Glomerular endothelial cell (primary cell): ENCODE measurements around the gene ZFPL1. TPM values are rescaled to one million over a fixed set of nuclear protein-coding genes. Genes with fewer than 3 reads are reported as not detected.

Source experiments
- total RNA-seq: library from RNA; depleted of rRNA; stranded (reverse); fragments of >200 nt; gene quantifications from 2 replicates; pipeline ENCODE4 v1.2.3, GENCODE V29; 2015

The ZFPL1 gene
- total RNA-seq, 1 donor from 2014 or later: 49.8 TPM

Other genes starting within 250 kb of the ZFPL1 start
- 0.44 and 0.64 TPM in 2 replicates for gene CDC42BPG, start 239.6 kb upstream of the ZFPL1 start, total RNA-seq
- 142 and 158 TPM in 2 replicates for gene EHD1, start 205.6 kb upstream of the ZFPL1 start, total RNA-seq
- gene ATG2A, start 167.0 kb upstream of the ZFPL1 start, total RNA-seq: 27.6 and 34.5 TPM in 2 replicates
- gene PPP2R5B, start 159.5 kb upstream of the ZFPL1 start, total RNA-seq: 27.2 and 47.9 TPM in 2 replicates
- not detected in 2 replicates for gene GPHA2, start 148.3 kb upstream of the ZFPL1 start, total RNA-seq
- gene MAJIN, start 112.1 kb upstream of the ZFPL1 start, total RNA-seq: 0.68 TPM in 1 of 2 replicates, not detected in the other
- 1.3 and 2.7 TPM in 2 replicates for gene BATF2, start 87.3 kb upstream of the ZFPL1 start, total RNA-seq
- gene ARL2, start 70.1 kb upstream of the ZFPL1 start, total RNA-seq: 191 and 202 TPM in 2 replicates
- 12.4 and 12.6 TPM in 2 replicates for gene SNX15, start 56.8 kb upstream of the ZFPL1 start, total RNA-seq
- 16.8 and 17.8 TPM in 2 replicates for gene SAC3D1, start 43.0 kb upstream of the ZFPL1 start, total RNA-seq
- gene NAALADL1, start 25.7 kb upstream of the ZFPL1 start, total RNA-seq: 2.8 and 5.5 TPM in 2 replicates
- 3.7 and 5.1 TPM in 2 replicates for gene CDCA5, start 182 bp upstream of the ZFPL1 start, total RNA-seq
- 318 and 356 TPM in 2 replicates for gene VPS51, start 12.0 kb downstream of the ZFPL1 start, total RNA-seq
- 12.8 and 28.2 TPM in 2 replicates for gene TM7SF2, start 27.6 kb downstream of the ZFPL1 start, total RNA-seq
- 14.0 and 14.7 TPM in 2 replicates for gene ZNHIT2, start 33.5 kb downstream of the ZFPL1 start, total RNA-seq
- 461 and 516 TPM in 2 replicates for gene FAU, start 37.9 kb downstream of the ZFPL1 start, total RNA-seq
- 49.7 and 57.4 TPM in 2 replicates for gene MRPL49, start 38.1 kb downstream of the ZFPL1 start, total RNA-seq
- gene SYVN1, start 50.3 kb downstream of the ZFPL1 start, total RNA-seq: 23.3 and 38.4 TPM in 2 replicates
- not detected in 2 replicates for gene SPDYC, start 86.0 kb downstream of the ZFPL1 start, total RNA-seq
- 235 and 239 TPM in 2 replicates for gene CAPN1, start 97.7 kb downstream of the ZFPL1 start, total RNA-seq
- 13.8 and 16.1 TPM in 2 replicates for gene POLA2, start 177.7 kb downstream of the ZFPL1 start, total RNA-seq
- 48.0 and 56.5 TPM in 2 replicates for gene CDC42EP2, start 230.6 kb downstream of the ZFPL1 start, total RNA-seq
- 40.9 and 52.2 TPM in 2 replicates for gene DPF2, start 249.6 kb downstream of the ZFPL1 start, total RNA-seq